SU-DHL-6 (cell line): ENCODE results near the gene DIP2C.

Experiments used
- H2AFZ ChIP-seq: fragments of 200-600 bp; sonication (generic); 2 replicates; pipeline ENCODE4 v1.6.1; 2014; ENCODE audit warnings: low read depth, mild to moderate bottlenecking, moderate library complexity, mixed read lengths, antibody characterized with exemption, low read length; ENCODE audit not compliant: severe bottlenecking
- H3F3A ChIP-seq: fragments of 200-600 bp; shearing (Covaris generic); 2 replicates; pipeline ENCODE4 v1.6.0; 2016; ENCODE audit warnings: antibody characterized with exemption, mild to moderate bottlenecking; ENCODE audit not compliant: insufficient read depth
- H3K27ac ChIP-seq: fragments of 200-600 bp; sonication (generic); 2 replicates; pipeline ENCODE4 v1.5.1; 2016; ENCODE audit warnings: low read depth, mild to moderate bottlenecking, low read length, moderate library complexity, mixed read lengths
- H3K27me3 ChIP-seq: fragments of 200-600 bp; sonication (generic), shearing (Covaris generic); 2 replicates; pipeline ENCODE4 v1.6.0; 2014; ENCODE audit warnings: mild to moderate bottlenecking, low read length
- H3K36me3 ChIP-seq: fragments of 200-600 bp; sonication (generic); 2 replicates; pipeline ENCODE4 v1.6.1; 2014; ENCODE audit warnings: mild to moderate bottlenecking, low read length, mixed read lengths
- H3K4me2 ChIP-seq: fragments of 300-600, 200-600 bp; shearing (Covaris generic), sonication (generic); 2 replicates; pipeline ENCODE4 v1.6.0; 2014; ENCODE audit warnings: low read length, low read depth, mild to moderate bottlenecking; ENCODE audit not compliant: poor library complexity, severe bottlenecking
- H3K4me3 ChIP-seq: fragments of 200-600 bp; sonication (generic); 2 replicates; pipeline ENCODE4 v1.5.1; 2014; ENCODE audit warnings: antibody characterized with exemption, low read length, mild to moderate bottlenecking, mixed read lengths; ENCODE audit not compliant: insufficient read depth, poor library complexity, severe bottlenecking
- H3K79me2 ChIP-seq: fragments of 200-600 bp; sonication (generic); 2 replicates; pipeline ENCODE4 v1.6.1; 2014; ENCODE audit warnings: mild to moderate bottlenecking, low read length, moderate library complexity; ENCODE audit not compliant: insufficient read depth
- H3K9ac ChIP-seq: fragments of 200-600 bp; sonication (generic); 2 replicates; pipeline ENCODE4 v1.7.0; 2014; ENCODE audit warnings: mild to moderate bottlenecking, low read length
- H3K9me2 ChIP-seq: fragments of 200-600 bp; sonication (generic); replicated peaks from 2 replicates; pipeline ENCODE4 v1.6.1; 2014; ENCODE audit warnings: low read length; ENCODE audit not compliant: insufficient read depth
- H3K9me3 ChIP-seq: fragments of 200-600 bp; sonication (generic); 2 replicates; pipeline ENCODE4 v1.6.1; 2014; ENCODE audit warnings: low read length, mixed read lengths; ENCODE audit not compliant: insufficient read depth
- H4K20me1 ChIP-seq: fragments of 200-600 bp; sonication (generic); 2 replicates; pipeline ENCODE4 v1.6.1; 2014; ENCODE audit warnings: low read depth, mild to moderate bottlenecking, antibody characterized with exemption, low read length, moderate library complexity, mixed read lengths
- CTCF ChIP-seq: fragments of 200-600 bp; sonication (generic); IDR thresholded peaks from one replicate; pipeline ENCODE4 v1.5.1; 2017; ENCODE audit warnings: antibody characterized with exemption, mild to moderate bottlenecking, low read length, moderate library complexity; ENCODE audit not compliant: insufficient read depth, poor library complexity, severe bottlenecking
- EZH2phosphoT487 ChIP-seq: fragments of 200-600 bp; sonication (generic), shearing (Covaris generic); conservative IDR thresholded peaks from 2 replicates; pipeline ENCODE4 v1.6.1; 2018; ENCODE audit warnings: mild to moderate bottlenecking, antibody characterized with exemption, low read length, moderate library complexity, mixed read lengths

DIP2C gene

GRCh38 chr10:287026-287709 lies 402.3 kb downstream of the DIP2C start:
- H3F3A ChIP-seq: peaks cover 13% of the 10 kb centered on the region; the same call in 1 of the 2 replicates
- TF ChIP-seq CTCF (no peak), EZH2phosphoT487 (no peak)
- no peaks in the 10 kb centered on the region for H3K27me3 ChIP-seq
- H3K9me3 ChIP-seq: no peaks in the 10 kb centered on the region
- H3K9ac ChIP-seq: no peak overlapping the region
- no peak overlapping the region for H3K27ac ChIP-seq
- H3K79me2 ChIP-seq: no peaks in the 10 kb centered on the region
- no peak overlapping the region for H3K4me2 ChIP-seq
- no peaks in the 10 kb centered on the region for H3K9me2 ChIP-seq
- H4K20me1 ChIP-seq: no peaks in the 10 kb centered on the region
- H3K4me3 ChIP-seq: no peak overlapping the region
- no peak overlapping the region for H2AFZ ChIP-seq
- H3K36me3 ChIP-seq: 0 out of 2 replicates have a peak, but pooled peaks cover 7% of the 10 kb centered on the region

- H4K20me1 ChIP-seq: no peaks in the 10 kb centered on the region
- H3K36me3 ChIP-seq: 0 out of 2 replicates have a peak, but pooled peaks cover 7% of the 10 kb centered on the region
- H3K4me2 ChIP-seq: no peak overlapping the region
- H3K9me2 ChIP-seq: no peaks in the 10 kb centered on the region
- H3K9me3 ChIP-seq: no peaks in the 10 kb centered on the region
- TF ChIP-seq EZH2phosphoT487 (no peak), CTCF (no peak)
- no peak overlapping the region for H3K27ac ChIP-seq
- peaks cover 13% of the 10 kb centered on the region; the same call in 1 of the 2 replicates for H3F3A ChIP-seq
- no peaks in the 10 kb centered on the region for H3K79me2 ChIP-seq
- H3K4me3 ChIP-seq: no peak overlapping the region
- no peak overlapping the region for H3K9ac ChIP-seq
- H2AFZ ChIP-seq: no peak overlapping the region
- H3K27me3 ChIP-seq: no peaks in the 10 kb centered on the region
Observed at GRCh38 chr10:285216-285615, 404.3 kb downstream of the DIP2C start.

- H3K9me2 ChIP-seq: no peaks in the 10 kb centered on the region
- no peak overlapping the region for H3K27ac ChIP-seq
- no peaks in the 10 kb centered on the region for H3K79me2 ChIP-seq
- no peak overlapping the region for H3K4me3 ChIP-seq
- no peaks in the 10 kb centered on the region for H3K27me3 ChIP-seq
- no peak overlapping the region for H2AFZ ChIP-seq
- peaks cover 6% of the 10 kb centered on the region; the same call in 1 of the 2 replicates for H3F3A ChIP-seq
- H4K20me1 ChIP-seq: no peaks in the 10 kb centered on the region
- H3K4me2 ChIP-seq: no peak overlapping the region
- H3K36me3 ChIP-seq: 0 out of 2 replicates have a peak, but pooled peaks cover 7% of the 10 kb centered on the region
- TF ChIP-seq CTCF: no peak
- TF ChIP-seq EZH2phosphoT487: no peak
- H3K9me3 ChIP-seq: no peaks in the 10 kb centered on the region
- no peak overlapping the region for H3K9ac ChIP-seq
Observed at GRCh38 chr10:283916-284356, 405.5 kb downstream of the DIP2C start.
